ENCODE measurements around the gene SCTR. TPM values are rescaled to one million over a fixed set of nuclear protein-coding genes. Genes with fewer than 3 reads are reported as not detected.

SCTR gene
- total and polyA plus RNA-seq, 2 of the 13 experiments (the other 11 are each of a cell fraction or from before 2014, with no cell fraction given): not detected

- TF ChIP-seq RNF219 (CRISPR knock-in tag; IDR thresholded peaks at IDR 0.05) (no peak), ETS1 (CRISPR knock-in tag; IDR thresholded peaks at IDR 0.05) (no peak), ZKSCAN8 (CRISPR knock-in tag; IDR thresholded peaks at IDR 0.05; ENCODE audit: borderline replicate concordance) (no peak), ZNF20 (CRISPR knock-in tag; IDR thresholded peaks at IDR 0.05) (no peak), ZNF615 (CRISPR knock-in tag; IDR thresholded peaks at IDR 0.05; ENCODE audit: borderline replicate concordance) (no peak), NPAS2 (CRISPR knock-in tag; IDR thresholded peaks at IDR 0.05; ENCODE audit: borderline replicate concordance) (no peak), CENPBD1 (CRISPR knock-in tag; IDR thresholded peaks at IDR 0.05; ENCODE audit: borderline replicate concordance, low read depth) (no peak), ZNF274 (CRISPR knock-in tag; IDR thresholded peaks at IDR 0.05) (no peak), ZNF572 (CRISPR knock-in tag; IDR thresholded peaks at IDR 0.05) (no peak), NR3C1 (CRISPR knock-in tag; IDR thresholded peaks at IDR 0.05) (no peak), IKZF5 (CRISPR knock-in tag; IDR thresholded peaks at IDR 0.05) (no peak), SNAPC4 (CRISPR knock-in tag; IDR thresholded peaks at IDR 0.05) (no peak), MBNL3 (CRISPR knock-in tag; conservative IDR thresholded peaks at IDR 0.05) (no peak), WIZ (CRISPR knock-in tag; IDR thresholded peaks at IDR 0.05) (no peak), XBP1 (CRISPR knock-in tag; IDR thresholded peaks at IDR 0.05) (no peak), ZSCAN21 (CRISPR knock-in tag; IDR thresholded peaks at IDR 0.05; ENCODE audit: borderline replicate concordance) (no peak), GATA4 (IDR thresholded peaks at IDR 0.05; ENCODE audit: borderline replicate concordance, low read depth) (no peak), TBX2 (CRISPR knock-in tag; IDR thresholded peaks at IDR 0.05; ENCODE audit: borderline replicate concordance) (peak; percentile 54; the same call in 1 of the 2 replicates)
These were observed 32.3 kb downstream of the SCTR start (continued) for GRCh38 chr2:119491776-119492525.
